H1 (cell line): Measurements from ENCODE around the gene GALNTL6. TPM values are rescaled to one million over a fixed set of nuclear protein-coding genes. Genes with fewer than 3 reads are reported as not detected.

Experiments
- CTCF ChIA-PET: fragments of 300-600 bp; sonication (Branson Sonifier 250); formaldehyde crosslinking; loops from one replicate; lab custom pipeline; 2021; ENCODE audit not compliant: partially characterized antibody; lab: Charles Lee
- POLR2A ChIA-PET: fragments of 300-600 bp; sonication (Branson Sonifier 250); formaldehyde crosslinking; loops from one replicate; lab custom pipeline; 2021; ENCODE audit warnings: inconsistent platforms; ENCODE audit not compliant: partially characterized antibody; lab: Charles Lee
- DNase-seq, 2 experiments: peaks; one replicate each; pipeline versions ENCODE4 v3.0.0 to v3.0.0-alpha.2; 2010 to 2022; ENCODE audit warnings: low spot score in 2 of 2, low read depth in 1 of 2, mixed read lengths in 1 of 2
- FAIRE-seq: peaks from 2 replicates; lab custom pipeline; 2011; peaks lifted over from hg19 to GRCh38; lab: Jason Lieb, UNC
- H2AFZ ChIP-seq: 2 replicates; pipeline ENCODE4 v1.8.1; 2012; ENCODE audit warnings: low read length, inconsistent platforms
- H2AK5ac ChIP-seq: 2 replicates; pipeline ENCODE4 v1.6.1; 2013; ENCODE audit warnings: low read depth, low read length
- H2BK120ac ChIP-seq: replicated peaks from 2 replicates; pipeline ENCODE3; 2013; ENCODE audit warnings: low read depth, low read length, inconsistent platforms
- H2BK12ac ChIP-seq: 2 replicates; pipeline ENCODE4 v1.6.1; 2013; ENCODE audit warnings: low read depth, low read length
- H2BK15ac ChIP-seq: 2 replicates; pipeline ENCODE4 v1.6.1; 2013; ENCODE audit warnings: low read length
- H2BK20ac ChIP-seq: 2 replicates; pipeline ENCODE4 v1.6.1; 2013; ENCODE audit warnings: low read length
- H2BK5ac ChIP-seq: 2 replicates; pipeline ENCODE4 v1.6.1; 2013; ENCODE audit warnings: low read depth, low read length
- H3K14ac ChIP-seq: 2 replicates; pipeline ENCODE4 v1.6.1; 2013; ENCODE audit warnings: inconsistent platforms; ENCODE audit not compliant: insufficient read length
- H3K18ac ChIP-seq: 2 replicates; pipeline ENCODE4 v1.6.1; 2013; ENCODE audit warnings: low read length; ENCODE audit errors: extremely low read depth
- H3K23ac ChIP-seq: 2 replicates; pipeline ENCODE4 v1.6.1; 2013; ENCODE audit warnings: inconsistent platforms; ENCODE audit not compliant: insufficient read length
- H3K23me2 ChIP-seq: 2 replicates; pipeline ENCODE4 v1.6.1; 2013; ENCODE audit warnings: low read depth, low read length
- H3K27ac ChIP-seq: 2 replicates; pipeline ENCODE4 v1.6.1; 2011; ENCODE audit warnings: low read depth, low read length, inconsistent platforms
- H3K27me3 ChIP-seq, 4 experiments: replicated peaks in 1 of 4; 1 replicate in 1 of 4; 2 replicates in 3 of 4; pipeline versions ENCODE4 v1.6.1 to v1.8.1; 2011 to 2013; ENCODE audit warnings: low read length in 3 of 4, mild to moderate bottlenecking in 3 of 4, inconsistent platforms in 2 of 4, mixed read lengths in 2 of 4, moderate library complexity in 1 of 4; ENCODE audit not compliant: control insufficient read depth in 3 of 4, insufficient read depth in 3 of 4; ENCODE audit errors: extremely low read depth in 1 of 4
- H3K36me3 ChIP-seq, 4 experiments: 2 replicates each; pipeline versions ENCODE4 v1.6.1 to v1.8.1; 2011 to 2013; ENCODE audit warnings: mild to moderate bottlenecking in 4 of 4, low read length in 3 of 4, moderate library complexity in 2 of 4, control low read depth in 1 of 4, inconsistent platforms in 1 of 4; ENCODE audit not compliant: insufficient read depth in 4 of 4, control insufficient read depth in 2 of 4
- H3K4ac ChIP-seq: replicated peaks from 2 replicates; pipeline ENCODE3; 2013; ENCODE audit warnings: low read length, low read depth, mixed read lengths, inconsistent platforms; ENCODE audit not compliant: insufficient read length
- H3K4me1 ChIP-seq, 4 experiments: replicated peaks in 1 of 4; 1 replicate in 1 of 4; 2 replicates in 3 of 4; pipeline versions ENCODE4 v1.6.1 to v1.8.1; 2011 to 2013; ENCODE audit warnings: low read length in 3 of 4, inconsistent platforms in 2 of 4, mixed read lengths in 1 of 4; ENCODE audit not compliant: insufficient read depth in 4 of 4, control insufficient read depth in 3 of 4
- H3K4me2 ChIP-seq, 2 experiments: 2 replicates each; pipeline versions ENCODE4 v1.6.1 to v1.8.1; 2011 to 2013; ENCODE audit warnings: low read depth in 2 of 2, low read length in 2 of 2, control low read depth in 1 of 2, inconsistent platforms in 1 of 2, mild to moderate bottlenecking in 1 of 2; ENCODE audit not compliant: insufficient read depth in 1 of 2
- H3K4me3 ChIP-seq, 4 experiments: fragments of 200-600, 300-600 bp in 1 of 4; sonication (generic), shearing (Covaris generic), sonication (Bioruptor Twin) in 1 of 4; 2 replicates each; pipeline versions ENCODE4 v1.5.1 to v1.8.1; 2011 to 2016; ENCODE audit warnings: low read length in 4 of 4, low read depth in 3 of 4, control low read depth in 2 of 4, inconsistent platforms in 2 of 4, mild to moderate bottlenecking in 2 of 4, mixed read lengths in 1 of 4, moderate library complexity in 1 of 4; ENCODE audit not compliant: insufficient read depth in 2 of 4; ENCODE audit errors: extremely low read depth in 1 of 4
- H3K56ac ChIP-seq: replicated peaks from 2 replicates; pipeline ENCODE3; 2013; ENCODE audit warnings: low read depth, mild to moderate bottlenecking, mixed read lengths, low read length, inconsistent platforms; ENCODE audit not compliant: insufficient read length
- H3K79me1 ChIP-seq: 2 replicates; pipeline ENCODE4 v1.6.1; 2013; ENCODE audit warnings: low read depth, low read length, control low read depth
- H3K79me2 ChIP-seq, 2 experiments: 2 replicates each; pipeline versions ENCODE4 v1.6.1 to v1.8.1; 2012 to 2013; ENCODE audit warnings: low read length in 2 of 2, mild to moderate bottlenecking in 2 of 2, inconsistent platforms in 1 of 2; ENCODE audit not compliant: insufficient read depth in 2 of 2, control insufficient read depth in 1 of 2
- H3K9ac ChIP-seq, 4 experiments: replicated peaks in 1 of 4; 1 replicate in 1 of 4; 2 replicates in 3 of 4; pipeline versions ENCODE4 v1.6.1 to v1.8.1; 2011 to 2013; ENCODE audit warnings: low read depth in 3 of 4, low read length in 3 of 4, control low read depth in 2 of 4, mild to moderate bottlenecking in 2 of 4, moderate library complexity in 2 of 4, inconsistent platforms in 1 of 4; ENCODE audit errors: extremely low read depth in 1 of 4
- H3K9me3 ChIP-seq, 2 experiments: 2 replicates each; pipeline versions ENCODE4 v1.6.1 to v1.8.1; 2012 to 2013; ENCODE audit warnings: mild to moderate bottlenecking in 2 of 2, moderate library complexity in 2 of 2, control low read depth in 1 of 2, inconsistent platforms in 1 of 2, low read depth in 1 of 2, low read length in 1 of 2, mixed read lengths in 1 of 2; ENCODE audit not compliant: insufficient read depth in 2 of 2
- H4K20me1 ChIP-seq, 2 experiments: replicated peaks in 1 of 2; 2 replicates each; pipeline versions ENCODE3 to v1.8.1; 2011 to 2013; ENCODE audit warnings: inconsistent platforms in 2 of 2, low read length in 2 of 2, mild to moderate bottlenecking in 1 of 2; ENCODE audit not compliant: insufficient read depth in 2 of 2, control insufficient read depth in 1 of 2
- H4K5ac ChIP-seq: 2 replicates; pipeline ENCODE4 v1.6.1; 2013; ENCODE audit warnings: low read length, low read depth, mixed read lengths, inconsistent platforms; ENCODE audit not compliant: insufficient read length
- H4K8ac ChIP-seq: 2 replicates; pipeline ENCODE4 v1.8.0; 2013; ENCODE audit warnings: mild to moderate bottlenecking, moderate library complexity, low read length, inconsistent platforms; ENCODE audit not compliant: insufficient read depth; ENCODE audit errors: extremely low read depth
- H4K91ac ChIP-seq: replicated peaks from 2 replicates; pipeline ENCODE3; 2013; ENCODE audit warnings: low read length, mixed read lengths, inconsistent platforms; ENCODE audit not compliant: insufficient read length
- ASH2L ChIP-seq: fragments of 200-600, 300-600 bp; sonication (generic); IDR thresholded peaks from one replicate; pipeline ENCODE4 v1.7.1; 2017; ENCODE audit warnings: low read length
- BACH1 ChIP-seq: IDR thresholded peaks from 2 replicates; pipeline ENCODE4 v1.6.1; 2012; ENCODE audit warnings: low read length, improper control_type of control experiment
- BCL11A ChIP-seq, 2 experiments: IDR thresholded peaks; one replicate each; pipeline ENCODE4 v1.6.1; 2011; ENCODE audit warnings: low read depth in 2 of 2, low read length in 2 of 2, mild to moderate bottlenecking in 2 of 2
- CBX5 ChIP-seq: fragments of 300-800, 300-1000 bp; sonication (generic); IDR thresholded peaks from 2 replicates; pipeline ENCODE4 v1.7.1; 2016; ENCODE audit warnings: antibody characterized with exemption, low read length, low read depth
- CBX8 ChIP-seq: fragments of 300-800, 300-1000 bp; sonication (generic); IDR thresholded peaks from 2 replicates; pipeline ENCODE4 v1.7.1; 2016; ENCODE audit warnings: low read depth, low read length, borderline replicate concordance
- CHD2 ChIP-seq: IDR thresholded peaks from 2 replicates; pipeline ENCODE4 v1.6.1; 2012; ENCODE audit warnings: low read length, improper control_type of control experiment
- EGR1 ChIP-seq: IDR thresholded peaks from 2 replicates; pipeline ENCODE4 v1.6.1; 2011; ENCODE audit warnings: low read depth, low read length, borderline replicate concordance
- EP300 ChIP-seq, 2 experiments: IDR thresholded peaks; 1 replicate in 1 of 2; 2 replicates in 1 of 2; pipeline ENCODE4 v1.6.1; 2011 to 2012; ENCODE audit warnings: low read depth in 2 of 2, low read length in 2 of 2, mild to moderate bottlenecking in 2 of 2, borderline replicate concordance in 1 of 2, inconsistent platforms in 1 of 2, moderate library complexity in 1 of 2
- EZH2 ChIP-seq: fragments of 200-600 bp; sonication (generic); IDR thresholded peaks from 2 replicates; pipeline ENCODE4 v1.7.1; 2012; ENCODE audit warnings: low read depth, mild to moderate bottlenecking, moderate library complexity, low read length, inconsistent platforms; ENCODE audit not compliant: severe bottlenecking
- HDAC6 ChIP-seq: IDR thresholded peaks from one replicate; pipeline ENCODE4 v1.7.1; 2012; ENCODE audit warnings: low read depth, mild to moderate bottlenecking, inconsistent platforms, low read length, moderate library complexity
- JUND ChIP-seq: IDR thresholded peaks from 2 replicates; pipeline ENCODE4 v1.6.1; 2011; ENCODE audit warnings: mild to moderate bottlenecking, improper control_type of control experiment, low read length
- KDM1A ChIP-seq: fragments of 200-600, 300-600 bp; sonication (generic); IDR thresholded peaks from 2 replicates; pipeline ENCODE4 v1.7.1; 2016; ENCODE audit warnings: mild to moderate bottlenecking, low read length, borderline replicate concordance
- POLR2AphosphoS5 ChIP-seq: IDR thresholded peaks from 2 replicates; pipeline ENCODE4 v1.6.1; 2011; ENCODE audit warnings: low read depth, low read length
- POU5F1 ChIP-seq: IDR thresholded peaks from 2 replicates; pipeline ENCODE4 v1.6.1; 2011; ENCODE audit warnings: low read depth, mild to moderate bottlenecking, low read length, moderate library complexity
- SP1 ChIP-seq: IDR thresholded peaks from 2 replicates; pipeline ENCODE4 v1.6.1; 2011; ENCODE audit warnings: low read depth, low read length
- SUZ12 ChIP-seq: fragments of 200-600 bp; sonication (generic); IDR thresholded peaks from 2 replicates; pipeline ENCODE4 v1.6.1; 2012; ENCODE audit warnings: mild to moderate bottlenecking, inconsistent platforms, low read length, moderate library complexity, mixed read lengths
- TCF12 ChIP-seq: IDR thresholded peaks from 2 replicates; pipeline ENCODE4 v1.6.1; 2011; ENCODE audit warnings: low read depth, mild to moderate bottlenecking, low read length
- TEAD4 ChIP-seq: IDR thresholded peaks from 2 replicates; pipeline ENCODE4 v1.6.1; 2012; ENCODE audit warnings: low read depth, low read length, inconsistent platforms, mixed read lengths
- polyA plus RNA-seq, 7 experiments: library from polyadenylated mRNA; depleted of rRNA in 3 of 7; stranded (reverse) in 5 of 7; unstranded in 2 of 7; fragments of >200 nt in 5 of 7; fragments of 200-250 nt in 2 of 7; gene quantifications; 1 replicate in 5 of 7; 2 replicates in 1 of 7; 4 replicates in 1 of 7; pipeline versions ENCODE4 v1.2.1 to v1.2.3, GENCODE V29; 2011 to 2013; ENCODE audit warnings: missing spikeins in 2 of 7, mixed read lengths in 2 of 7
- total RNA-seq: library from RNA; stranded (reverse); fragmentation: NEBNext Ultra II Directional; extraction: Animal tissue kit (Norgen Biotek cat#: 25700); gene quantifications from 2 replicates; pipeline ENCODE4 v1.2.1, GENCODE V29; 2021

The GALNTL6 gene
- total and polyA plus RNA-seq, 2 of the 8 experiments (the other 6 are each of a cell fraction or from before 2014, with no cell fraction given): 0.03 to 0.32 TPM

DNA sequence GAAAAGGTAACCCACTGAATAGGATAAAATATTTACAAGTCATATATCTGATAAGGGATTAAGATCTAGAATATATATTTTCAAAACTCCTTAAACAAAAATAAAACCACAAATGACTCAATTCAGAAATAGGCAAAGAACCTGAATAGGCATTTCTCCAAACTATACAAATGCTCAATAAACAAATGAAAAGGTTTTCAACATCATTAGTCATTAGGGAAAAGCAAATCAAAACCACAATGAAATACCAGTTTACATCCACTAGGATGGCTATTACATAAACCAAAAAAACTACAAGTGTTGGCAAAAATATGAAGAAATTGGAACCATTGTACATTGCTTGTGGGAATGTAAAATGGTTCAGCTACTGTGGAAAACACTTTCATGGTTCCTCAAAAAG is 1188.4 kb downstream of the GALNTL6 start:
- Histone ChIP-seq H3K27ac (no peak overlapping the region), H2BK20ac (no peak overlapping the region), H3K27me3 (no peaks in the 10 kb centered on the region), H2BK120ac (no peak overlapping the region), H3K4me3 (no peak overlapping the region), H3K36me3 (no peaks in the 10 kb centered on the region), H2AK5ac (no peak overlapping the region), H3K56ac (no peak overlapping the region), H3K4ac (no peak overlapping the region), H4K8ac (no peak overlapping the region), H3K9me3 (no peaks in the 10 kb centered on the region), H4K91ac (no peak overlapping the region), H3K79me1 (no peaks in the 10 kb centered on the region), H2BK15ac (no peak overlapping the region), H3K23me2 (no peaks in the 10 kb centered on the region), H4K5ac (no peak overlapping the region), H3K23ac (no peak overlapping the region), H3K9ac (no peak overlapping the region), H3K4me1 (no peaks in the 10 kb centered on the region), H2BK12ac (no peak overlapping the region), H3K4me2 (no peak overlapping the region), H2AFZ (no peak overlapping the region), H3K79me2 (no peaks in the 10 kb centered on the region), H4K20me1 (no peaks in the 10 kb centered on the region), H3K14ac (no peak overlapping the region), H2BK5ac (no peak overlapping the region), H3K18ac (no peak overlapping the region)
- CTCF ChIA-PET: no interaction called here
- POLR2A ChIA-PET: no interaction called here
- FAIRE-seq (no peak), DNase-seq (no peak)
- TF ChIP-seq CBX5 (no peak), BCL11A (IDR thresholded peaks at IDR 0.05; ENCODE audit: low read depth in 2 of 2, low read length in 2 of 2) (no peak), SP1 (no peak), ASH2L (no peak), EZH2 (no peak), SUZ12 (no peak), JUND (no peak), CHD2 (no peak), CBX8 (no peak), EGR1 (no peak), KDM1A (no peak), HDAC6 (no peak), EP300 (IDR thresholded peaks at IDR 0.05; ENCODE audit: borderline replicate concordance in 1 of 2, low read depth in 2 of 2, low read length in 2 of 2) (no peak), POLR2AphosphoS5 (no peak), TEAD4 (no peak), POU5F1 (no peak), BACH1 (no peak), TCF12 (no peak)
